B cell (primary cell): Measurements from ENCODE around the gene CPE. TPM values are rescaled to one million over a fixed set of nuclear protein-coding genes. Genes with fewer than 3 reads are reported as not detected.

Experiments used
- ATAC-seq: fragments of 200-7000 bp; cut with Tn5 transposase; one replicate; pipeline ENCODE4 v1.10.0; 2021; ENCODE audit warnings: low read depth, mild to moderate bottlenecking, moderate number of reproducible peaks, moderate library complexity
- CTCF ChIA-PET: fragments of 350-600 bp; sonication (Branson Sonifier 250); formaldehyde crosslinking; loops from one replicate; lab custom pipeline; 2021; ENCODE audit warnings: antibody characterized with exemption, inconsistent platforms; lab: Charles Lee
- POLR2A ChIA-PET: fragments of 350-600 bp; sonication (Branson Sonifier 250); formaldehyde crosslinking; loops from one replicate; lab custom pipeline; 2021; ENCODE audit warnings: antibody characterized with exemption; lab: Charles Lee
- DNase-seq: peaks from one replicate; pipeline ENCODE4 v3.0.0; 2013
- H2AFZ ChIP-seq: 2 replicates; pipeline ENCODE4 v1.6.1; 2012; ENCODE audit warnings: mild to moderate bottlenecking, low read depth, low read length; ENCODE audit not compliant: insufficient read depth, poor library complexity, severe bottlenecking
- H3K27ac ChIP-seq, 2 donors: 1 replicate in 1 of 2; 2 replicates in 1 of 2; pipeline ENCODE4 v1.5.1; 2012 to 2013; ENCODE audit warnings: low read length in 2 of 2, mild to moderate bottlenecking in 2 of 2, moderate library complexity in 1 of 2
- H3K27me3 ChIP-seq, 4 experiments: fragments of 200-600 bp in 1 of 4; sonication (generic) in 1 of 4; replicated peaks in 1 of 4; 1 replicate in 2 of 4; 2 replicates in 2 of 4; pipeline versions ENCODE4 v1.6.1 to v1.7.0; 2013 to 2016; ENCODE audit warnings: low read length in 3 of 4, mild to moderate bottlenecking in 2 of 4, mixed read lengths in 1 of 4, moderate library complexity in 1 of 4; ENCODE audit not compliant: insufficient read depth in 4 of 4, control insufficient read depth in 3 of 4; ENCODE audit errors: control extremely low read depth in 1 of 4
- H3K36me3 ChIP-seq, 2 experiments: replicated peaks in 1 of 2; 1 replicate in 1 of 2; 2 replicates in 1 of 2; pipeline versions ENCODE4 v1.6.1 to v1.7.1; 2013; ENCODE audit warnings: low read length in 1 of 2; ENCODE audit not compliant: insufficient read depth in 2 of 2, control insufficient read depth in 1 of 2; ENCODE audit errors: control extremely low read depth in 1 of 2, extremely low read depth in 1 of 2
- H3K4me1 ChIP-seq, 2 donors: fragments of 200-600 bp in 1 of 2; sonication (generic) in 1 of 2; 1 replicate in 1 of 2; 2 replicates in 1 of 2; pipeline versions ENCODE4 v1.5.1 to v1.6.1; 2013 to 2017; ENCODE audit warnings: low read length in 2 of 2; ENCODE audit not compliant: control insufficient read depth in 2 of 2, insufficient read depth in 2 of 2
- H3K4me2 ChIP-seq: replicated peaks from 2 replicates; pipeline ENCODE3; 2012; ENCODE audit warnings: mild to moderate bottlenecking, low read depth, low read length; ENCODE audit not compliant: poor library complexity, severe bottlenecking
- H3K4me3 ChIP-seq, 5 experiments: fragments of 200-600 bp in 1 of 5; sonication (generic) in 1 of 5; 1 replicate in 3 of 5; 2 replicates in 2 of 5; pipeline versions ENCODE4 v1.5.1 to v1.7.0; 2011 to 2016; ENCODE audit warnings: low read length in 4 of 5, mild to moderate bottlenecking in 4 of 5, low read depth in 2 of 5, control low read depth in 1 of 5, moderate library complexity in 1 of 5; ENCODE audit not compliant: insufficient read depth in 1 of 5; ENCODE audit errors: control extremely low read depth in 1 of 5, extremely low read depth in 1 of 5
- H3K79me2 ChIP-seq: fragments of 200-600 bp; sonication (generic); one replicate; pipeline ENCODE4 v1.6.0; 2016; ENCODE audit warnings: low read length; ENCODE audit not compliant: control insufficient read depth, insufficient read depth
- H3K9ac ChIP-seq: fragments of 200-600 bp; sonication (generic); 2 replicates; pipeline ENCODE4 v1.6.1; 2017; ENCODE audit warnings: mild to moderate bottlenecking, low read length, moderate library complexity
- H3K9me3 ChIP-seq, 3 donors: one replicate each; pipeline versions ENCODE4 v1.6.1 to v1.7.1; 2013; ENCODE audit warnings: low read length in 2 of 3; ENCODE audit not compliant: control insufficient read depth in 2 of 3, insufficient read depth in 1 of 3; ENCODE audit errors: control extremely low read depth in 1 of 3
- H4K20me1 ChIP-seq: 2 replicates; pipeline ENCODE4 v1.6.0; 2012; ENCODE audit warnings: mild to moderate bottlenecking, low read length; ENCODE audit not compliant: insufficient read depth, control insufficient read depth, poor library complexity, severe bottlenecking
- H3K27ac Mint-ChIP-seq: one replicate; pipeline ENCODE4 v1.8.0; 2021; ENCODE audit warnings: mixed read lengths
- H3K27me3 Mint-ChIP-seq: one replicate; pipeline ENCODE4 v1.8.0; 2021; ENCODE audit warnings: mixed read lengths
- H3K4me1 Mint-ChIP-seq: one replicate; pipeline ENCODE4 v1.8.0; 2021; ENCODE audit warnings: mixed read lengths
- H3K4me3 Mint-ChIP-seq: one replicate; pipeline ENCODE4 v1.8.0; 2021; ENCODE audit warnings: mixed read lengths
- H3K9me3 Mint-ChIP-seq: one replicate; pipeline ENCODE4 v1.8.0; 2022; ENCODE audit warnings: mixed read lengths; ENCODE audit not compliant: insufficient read depth
- EZH2 ChIP-seq: IDR thresholded peaks from 2 replicates; pipeline ENCODE4 v1.6.1; 2012; ENCODE audit warnings: borderline replicate concordance, low read depth, mild to moderate bottlenecking, moderate library complexity, low read length; ENCODE audit not compliant: insufficient read depth, poor library complexity, severe bottlenecking
- WGBS: methylation state at CpG from one replicate; pipeline ENCODE4 v1.1.5; 2013; ENCODE audit warnings: missing lambda C conversion rate; ENCODE audit not compliant: insufficient coverage; 5-methylcytosine and 5-hydroxymethylcytosine counted together
- intact Hi-C: fragments of 100-400 bp; cut with micrococcal nuclease; formaldehyde crosslinking; loops from one replicate; pipeline ENCODE4 v1.10.0; 2022
- polyA plus RNA-seq: library from polyadenylated mRNA; depleted of rRNA; stranded (reverse); fragments of >200 nt; gene quantifications from 2 replicates; pipeline ENCODE4 v1.2.3, GENCODE V29; 2012
- total RNA-seq, 2 donors: library from RNA; stranded (reverse); fragments of 120-200 nt in 1 of 2; gene quantifications; 1 replicate in 1 of 2; 2 replicates in 1 of 2; pipeline versions ENCODE4 v1.2.3 to v1.2.4, GENCODE V29; 2013 to 2022
- TF ChIP-seq, protein P1 (sequence below): fragments of 200-600 bp; IDR thresholded peaks from one replicate; pipeline ENCODE4 v1.8.0; 2022; ENCODE audit warnings: antibody characterized with exemption, mild to moderate bottlenecking

Gene CPE
- total and polyA plus RNA-seq, 2 donors (not counting 1 experiment from before 2014, with no cell fraction given), result not detected

- ChIA-PET POLR2A (no interaction called here), CTCF (no interaction called here)
- intact Hi-C loops, result no loop called here
- Mint-ChIP-seq H3K9me3 (no peaks in the 10 kb centered on the region), H3K27ac (no peak overlapping the region), H3K4me3 (no peak overlapping the region), H3K27me3 (peaks cover 19% of the 10 kb centered on the region), H3K4me1 (no peaks in the 10 kb centered on the region)
- H3K9ac ChIP-seq, result no peak overlapping the region
- TF ChIP-seq, protein P1, sequence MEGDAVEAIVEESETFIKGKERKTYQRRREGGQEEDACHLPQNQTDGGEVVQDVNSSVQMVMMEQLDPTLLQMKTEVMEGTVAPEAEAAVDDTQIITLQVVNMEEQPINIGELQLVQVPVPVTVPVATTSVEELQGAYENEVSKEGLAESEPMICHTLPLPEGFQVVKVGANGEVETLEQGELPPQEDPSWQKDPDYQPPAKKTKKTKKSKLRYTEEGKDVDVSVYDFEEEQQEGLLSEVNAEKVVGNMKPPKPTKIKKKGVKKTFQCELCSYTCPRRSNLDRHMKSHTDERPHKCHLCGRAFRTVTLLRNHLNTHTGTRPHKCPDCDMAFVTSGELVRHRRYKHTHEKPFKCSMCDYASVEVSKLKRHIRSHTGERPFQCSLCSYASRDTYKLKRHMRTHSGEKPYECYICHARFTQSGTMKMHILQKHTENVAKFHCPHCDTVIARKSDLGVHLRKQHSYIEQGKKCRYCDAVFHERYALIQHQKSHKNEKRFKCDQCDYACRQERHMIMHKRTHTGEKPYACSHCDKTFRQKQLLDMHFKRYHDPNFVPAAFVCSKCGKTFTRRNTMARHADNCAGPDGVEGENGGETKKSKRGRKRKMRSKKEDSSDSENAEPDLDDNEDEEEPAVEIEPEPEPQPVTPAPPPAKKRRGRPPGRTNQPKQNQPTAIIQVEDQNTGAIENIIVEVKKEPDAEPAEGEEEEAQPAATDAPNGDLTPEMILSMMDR, result no peak
- no peak for TF ChIP-seq EZH2
- no peaks in the 10 kb centered on the region for H3K9me3 ChIP-seq
- no peaks in the 10 kb centered on the region for H3K4me1 ChIP-seq
- 100% methylated on average over 3 of the region's 4 CpGs for WGBS
- ATAC-seq (no peak), DNase-seq (no peak)
- H3K4me2 ChIP-seq, result no peak overlapping the region
- H3K36me3 ChIP-seq, result no peaks in the 10 kb centered on the region
- no peak overlapping the region for H3K27ac ChIP-seq
- no peaks in the 10 kb centered on the region for H4K20me1 ChIP-seq
- no peak overlapping the region for H3K4me3 ChIP-seq
- H3K27me3 ChIP-seq, result no peaks in the 10 kb centered on the region
- H3K79me2 ChIP-seq, result no peaks in the 10 kb centered on the region
- H2AFZ ChIP-seq, result no peak overlapping the region
These were observed 24.8 kb downstream of the CPE start for GRCh38 chr4:165403637-165404036.

GRCh38 chr4:165404080-165404479 lies 25.3 kb downstream of the CPE start:
- H3K79me2 ChIP-seq, result no peaks in the 10 kb centered on the region
- H3K4me1 Mint-ChIP-seq, result no peaks in the 10 kb centered on the region
- H3K36me3 ChIP-seq, result no peaks in the 10 kb centered on the region
- no peaks in the 10 kb centered on the region for H3K4me1 ChIP-seq
- no peak overlapping the region for H3K27ac ChIP-seq
- H3K4me3 Mint-ChIP-seq, result no peak overlapping the region
- H3K27me3 Mint-ChIP-seq, result peaks cover 23% of the 10 kb centered on the region
- H3K9me3 ChIP-seq, result no peaks in the 10 kb centered on the region
- WGBS, result 95% methylated on average over 8 of the region's 8 CpGs
- POLR2A ChIA-PET, result no interaction called here
- H3K4me3 ChIP-seq, result no peak overlapping the region
- TF ChIP-seq EZH2, result no peak
- TF ChIP-seq, protein P1, result no peak
- CTCF ChIA-PET, result no interaction called here
- H4K20me1 ChIP-seq, result no peaks in the 10 kb centered on the region
- no peak overlapping the region for H3K27ac Mint-ChIP-seq
- H3K9ac ChIP-seq, result no peak overlapping the region
- no peak overlapping the region for H3K4me2 ChIP-seq
- H2AFZ ChIP-seq, result no peak overlapping the region
- intact Hi-C loops, result no loop called here
- ATAC-seq (no peak), DNase-seq (no peak)
- no peaks in the 10 kb centered on the region for H3K27me3 ChIP-seq
- H3K9me3 Mint-ChIP-seq, result no peaks in the 10 kb centered on the region
